Activated T-cell treated with anti-CD3 and anti-CD28 coated beads, Interleukin-2, amount 50 U/mL, for 4 hours (primary cell): ENCODE data around the gene RNF114. TPM values are rescaled to one million over a fixed set of nuclear protein-coding genes. Genes with fewer than 3 reads are reported as not detected.

Experiments used
- ATAC-seq, 2 donors: fragments of 200-7000 bp; cut with Tn5 transposase; one replicate each; pipeline ENCODE4 v1.10.0; 2021
- DNase-seq: peaks from one replicate; pipeline ENCODE4 v3.0.0-alpha.2; 2020
- H3K27me3 Mint-ChIP-seq: one replicate; pipeline ENCODE4 v1.8.0; 2021; ENCODE audit warnings: low read depth, mixed read lengths
- H3K36me3 Mint-ChIP-seq: one replicate; pipeline ENCODE4 v1.8.0; 2022; ENCODE audit warnings: mixed read lengths; ENCODE audit not compliant: insufficient read depth
- H3K4me1 Mint-ChIP-seq: one replicate; pipeline ENCODE4 v1.8.0; 2021; ENCODE audit warnings: low read depth, mixed read lengths
- H3K4me3 Mint-ChIP-seq: one replicate; pipeline ENCODE4 v1.8.0; 2021; ENCODE audit warnings: mild to moderate bottlenecking, moderate library complexity, mixed read lengths
- H3K9me3 Mint-ChIP-seq: one replicate; pipeline ENCODE4 v1.8.0; 2021; ENCODE audit warnings: mixed read lengths
- total RNA-seq, 3 donors: library from RNA; stranded (reverse); gene quantifications; one replicate each; pipeline ENCODE4 v1.2.1, GENCODE V29; 2021

RNF114 gene
- total RNA-seq, 3 donors from 2014 or later: 71.1 to 81.9 (median 77.5) TPM

- H3K27me3 Mint-ChIP-seq: no peaks in the 10 kb centered on the region
- no peak overlapping the region for H3K4me3 Mint-ChIP-seq
- H3K4me1 Mint-ChIP-seq: peaks cover 17% of the 10 kb centered on the region
- no peak for DNase-seq
- H3K9me3 Mint-ChIP-seq: no peaks in the 10 kb centered on the region
- no peaks in the 10 kb centered on the region for H3K36me3 Mint-ChIP-seq
- ATAC-seq: no peak
Measured at GRCh38 chr20:49978685-49979029, 42.5 kb downstream of the RNF114 start.

- ATAC-seq: peak; percentile 58 to 63
- DNase-seq: peak; percentile 65
- no peaks in the 10 kb centered on the region for H3K36me3 Mint-ChIP-seq
- no peaks in the 10 kb centered on the region for H3K27me3 Mint-ChIP-seq
- peaks cover 19% of the 10 kb centered on the region for H3K4me1 Mint-ChIP-seq
- H3K4me3 Mint-ChIP-seq: no peak overlapping the region
- H3K9me3 Mint-ChIP-seq: no peaks in the 10 kb centered on the region
Measured at GRCh38 chr20:49979030-49979832, 43.0 kb downstream of the RNF114 start.

GRCh38 chr20:49980140-49981008 is 44.2 kb downstream of the RNF114 start:
- Mint-ChIP-seq H3K9me3 (no peaks in the 10 kb centered on the region), H3K27me3 (no peaks in the 10 kb centered on the region)

GRCh38 chr20:49981218-49982071 is 45.2 kb downstream of the RNF114 start:
- no peaks in the 10 kb centered on the region for H3K36me3 Mint-ChIP-seq
- H3K9me3 Mint-ChIP-seq: no peaks in the 10 kb centered on the region
- H3K4me3 Mint-ChIP-seq: peak overlapping the region; percentile 71
- DNase-seq (no peak), ATAC-seq (no peak)
- no peaks in the 10 kb centered on the region for H3K27me3 Mint-ChIP-seq
- H3K4me1 Mint-ChIP-seq: peaks cover 19% of the 10 kb centered on the region

More at GRCh38 chr20:49980140-49981008, 44.2 kb downstream of the RNF114 start:
- ATAC-seq (no peak), DNase-seq (no peak)
- Mint-ChIP-seq H3K36me3 (no peaks in the 10 kb centered on the region), H3K4me3 (no peak overlapping the region), H3K4me1 (peaks cover 19% of the 10 kb centered on the region)

- Mint-ChIP-seq H3K27me3 (no peaks in the 10 kb centered on the region), H3K4me1 (peaks cover 19% of the 10 kb centered on the region), H3K9me3 (no peaks in the 10 kb centered on the region), H3K4me3 (peak overlapping the region; percentile 71), H3K36me3 (no peaks in the 10 kb centered on the region)
- ATAC-seq: no peak
- peak; percentile 7 for DNase-seq
Measured at GRCh38 chr20:49982072-49982345, 45.8 kb downstream of the RNF114 start.

- no peaks in the 10 kb centered on the region for H3K27me3 Mint-ChIP-seq
Measured at GRCh38 chr20:49982346-49983122, 46.3 kb downstream of the RNF114 start, which contains the start of gene SNAI1. TSS of gene SNAI1 (plus strand) at chr20:49982980. CDS start at chr20:49983060, 80 bp downstream.

GRCh38 chr20:49983123-49983847 is 47.1 kb downstream of the RNF114 start:
- Mint-ChIP-seq H3K27me3 (no peaks in the 10 kb centered on the region), H3K4me3 (peak overlapping the region; percentile 66), H3K36me3 (no peaks in the 10 kb centered on the region), H3K4me1 (peaks cover 19% of the 10 kb centered on the region), H3K9me3 (no peaks in the 10 kb centered on the region)
- DNase-seq (no peak), ATAC-seq (peak; percentile 9 to 11)

More at GRCh38 chr20:49982346-49983122, 46.3 kb downstream of the RNF114 start, which contains the start of gene SNAI1:
- no peaks in the 10 kb centered on the region for H3K9me3 Mint-ChIP-seq
- no peaks in the 10 kb centered on the region for H3K36me3 Mint-ChIP-seq
- ATAC-seq (peak; percentile 92 to 93), DNase-seq (peak; percentile 79)
- peak within 1 kb of the TSS; percentile 71 for H3K4me3 Mint-ChIP-seq
- H3K4me1 Mint-ChIP-seq: peaks cover 19% of the 10 kb centered on the region

- Mint-ChIP-seq H3K27me3 (no peaks in the 10 kb centered on the region), H3K4me3 (peak overlapping the region; percentile 66), H3K36me3 (no peaks in the 10 kb centered on the region), H3K9me3 (no peaks in the 10 kb centered on the region), H3K4me1 (peaks cover 19% of the 10 kb centered on the region)
- DNase-seq: no peak
- ATAC-seq: no peak
Measured at GRCh38 chr20:49983848-49984408, 47.7 kb downstream of the RNF114 start.

- DNase-seq: no peak
- no peaks in the 10 kb centered on the region for H3K9me3 Mint-ChIP-seq
Measured at GRCh38 chr20:49984426-49985153, 48.4 kb downstream of the RNF114 start.

GRCh38 chr20:49985157-49985556 is 49.0 kb downstream of the RNF114 start:
- DNase-seq (no peak), ATAC-seq (no peak)
- Mint-ChIP-seq H3K36me3 (no peaks in the 10 kb centered on the region), H3K27me3 (no peaks in the 10 kb centered on the region), H3K4me3 (no peak overlapping the region), H3K4me1 (peaks cover 19% of the 10 kb centered on the region), H3K9me3 (no peaks in the 10 kb centered on the region)

More at GRCh38 chr20:49984426-49985153, 48.4 kb downstream of the RNF114 start:
- Mint-ChIP-seq H3K27me3 (no peaks in the 10 kb centered on the region), H3K4me1 (peaks cover 19% of the 10 kb centered on the region), H3K36me3 (no peaks in the 10 kb centered on the region), H3K4me3 (no peak overlapping the region)
- ATAC-seq: no peak

GRCh38 chr20:49985617-49986016 is 49.4 kb downstream of the RNF114 start:
- no peak for ATAC-seq
- DNase-seq: no peak
- peaks cover 19% of the 10 kb centered on the region for H3K4me1 Mint-ChIP-seq
- H3K4me3 Mint-ChIP-seq: no peak overlapping the region
- H3K36me3 Mint-ChIP-seq: no peaks in the 10 kb centered on the region
- no peaks in the 10 kb centered on the region for H3K9me3 Mint-ChIP-seq
- H3K27me3 Mint-ChIP-seq: no peaks in the 10 kb centered on the region

- no peak overlapping the region for H3K4me3 Mint-ChIP-seq
- H3K27me3 Mint-ChIP-seq: no peaks in the 10 kb centered on the region
- H3K36me3 Mint-ChIP-seq: no peaks in the 10 kb centered on the region
- H3K4me1 Mint-ChIP-seq: peaks cover 17% of the 10 kb centered on the region
- DNase-seq: no peak
- H3K9me3 Mint-ChIP-seq: no peaks in the 10 kb centered on the region
- ATAC-seq: no peak
Measured at GRCh38 chr20:49986049-49986448, 49.9 kb downstream of the RNF114 start.
